ENCODE measurements around the gene INPP5A.

- TF ChIP-seq MAFG (tag; conservative IDR thresholded peaks at IDR 0.05) (no peak), CCAR2 (IDR thresholded peaks at IDR 0.05; ENCODE audit: low read depth, low read length) (no peak), RAD21 (CRISPR knock-in tag; conservative IDR thresholded peaks at IDR 0.05 in 1 of 2, IDR thresholded peaks at IDR 0.05 in 1 of 2) (no peak), CREM (IDR thresholded peaks at IDR 0.05; ENCODE audit: low read depth) (no peak), DNMT1 (IDR thresholded peaks at IDR 0.05) (no peak), MAX (CRISPR knock-in tag; IDR thresholded peaks at IDR 0.05) (no peak), EZH2 (IDR thresholded peaks at IDR 0.05; ENCODE audit: borderline replicate concordance, low read depth, low read length) (no peak), MXI1 (IDR thresholded peaks at IDR 0.05; ENCODE audit: low read depth, low read length) (no peak), ZNF212 (CRISPR knock-in tag; IDR thresholded peaks at IDR 0.05) (no peak), CBFA2T3 (IDR thresholded peaks at IDR 0.05) (no peak)
These were observed 252.1 kb downstream of the INPP5A start for GRCh38 chr10:132789659-132790148.

All from K562 (cell line).